GM19025 (cell line): Measurements from ENCODE around the gene PPP1R10.
A peak's percentile ranks its signal among the peaks of the same experiment; 100 is the strongest.

ENCODE experiments used
- ATAC-seq: cut with Tn5 transposase; IDR thresholded peaks from one replicate; pipeline ENCODE4 v1.9.1; 2021; ENCODE audit warnings: mild to moderate bottlenecking, low read depth, moderate library complexity; ENCODE audit not compliant: unreplicated experiment

PPP1R10 gene

GRCh38 chr6:30625511-30625910 is 8.5 kb upstream of the PPP1R10 start:
- no peak for ATAC-seq

GRCh38 chr6:30619561-30619960 is 2.5 kb upstream of the PPP1R10 start:
- ATAC-seq = no peak

- ATAC-seq = no peak
Observed at GRCh38 chr6:30618270-30618797, 1.3 kb upstream of the PPP1R10 start.

- ATAC-seq = peak; percentile 75
Observed at GRCh38 chr6:30617565-30618269, 674 bp upstream of the PPP1R10 start, which contains the start of gene MRPS18B. MRPS18B (plus strand) TSS chr6:30617840; CDS start chr6:30617866, 26 bp downstream.

- no peak for ATAC-seq
Observed at GRCh38 chr6:30615958-30616810, 859 bp downstream of the PPP1R10 start.

GRCh38 chr6:30615219-30615957 is 1.7 kb downstream of the PPP1R10 start:
- no peak for ATAC-seq

- peak; percentile 25 for ATAC-seq
Observed at GRCh38 chr6:30614843-30615218, 2.2 kb downstream of the PPP1R10 start.

GRCh38 chr6:30614044-30614842 is 2.8 kb downstream of the PPP1R10 start:
- no peak for ATAC-seq

GRCh38 chr6:30613251-30614043 is 3.6 kb downstream of the PPP1R10 start:
- no peak for ATAC-seq

- no peak for ATAC-seq
Observed at GRCh38 chr6:30612687-30613248, 4.3 kb downstream of the PPP1R10 start.

- no peak for ATAC-seq
Observed at GRCh38 chr6:30612213-30612612, 4.8 kb downstream of the PPP1R10 start.

GRCh38 chr6:30611856-30612194 is 5.2 kb downstream of the PPP1R10 start:
- ATAC-seq = no peak

GRCh38 chr6:30611150-30611855 is 5.7 kb downstream of the PPP1R10 start:
- no peak for ATAC-seq

- no peak for ATAC-seq
Observed at GRCh38 chr6:30610065-30610464, 7.0 kb downstream of the PPP1R10 start.

GRCh38 chr6:30603961-30604360 is 13.1 kb downstream of the PPP1R10 start:
- ATAC-seq = no peak

GRCh38 chr6:30601815-30602641 is 15.0 kb downstream of the PPP1R10 start:
- ATAC-seq = no peak

- ATAC-seq = no peak
Observed at GRCh38 chr6:30601436-30601814, 15.6 kb downstream of the PPP1R10 start.
